Keratinocyte (primary cell): ENCODE measurements around the gene HAPLN1. TPM values are rescaled to one million over a fixed set of nuclear protein-coding genes. Genes with fewer than 3 reads are reported as not detected.

Experiments
- DNase-seq: peaks from one replicate; pipeline ENCODE4 v3.0.0-alpha.2; 2011; ENCODE audit warnings: low read depth, missing footprints, low spot score
- FAIRE-seq: peaks from 2 replicates; lab custom pipeline; 2011; peaks lifted over from hg19 to GRCh38; lab: Jason Lieb, UNC
- H2AFZ ChIP-seq: 2 replicates; pipeline ENCODE4 v1.6.0; 2012; ENCODE audit warnings: low read length, control low read depth, inconsistent platforms; ENCODE audit not compliant: control insufficient read depth
- H3K27ac ChIP-seq: 2 replicates; pipeline ENCODE4 v1.5.1; 2011; ENCODE audit warnings: low read length; ENCODE audit not compliant: control insufficient read depth, insufficient read depth
- H3K27me3 ChIP-seq: 3 replicates; pipeline ENCODE4 v1.6.0; 2011; ENCODE audit warnings: low read length; ENCODE audit not compliant: control insufficient read depth, insufficient read depth; ENCODE audit errors: extremely low read depth
- H3K36me3 ChIP-seq, 2 experiments: 2 replicates in 1 of 2; 3 replicates in 1 of 2; pipeline ENCODE4 v1.5.1; 2011; ENCODE audit warnings: low read length in 2 of 2, mild to moderate bottlenecking in 1 of 2; ENCODE audit not compliant: control insufficient read depth in 2 of 2, insufficient read depth in 2 of 2; ENCODE audit errors: extremely low read depth in 1 of 2
- H3K4me1 ChIP-seq: 3 replicates; pipeline ENCODE4 v1.5.1; 2011; ENCODE audit warnings: low read length; ENCODE audit not compliant: control insufficient read depth, insufficient read depth; ENCODE audit errors: extremely low read depth
- H3K4me2 ChIP-seq: 3 replicates; pipeline ENCODE4 v1.6.0; 2011; ENCODE audit warnings: low read depth, low read length; ENCODE audit not compliant: control insufficient read depth, insufficient read depth; ENCODE audit errors: extremely low read depth
- H3K4me3 ChIP-seq, 3 experiments: fragments of 200-600 bp in 1 of 3; sonication (generic) in 1 of 3; 2 replicates in 2 of 3; 3 replicates in 1 of 3; pipeline ENCODE4 v1.5.1; 2011 to 2016; ENCODE audit warnings: low read length in 3 of 3, mild to moderate bottlenecking in 3 of 3, control low read depth in 2 of 3, inconsistent platforms in 1 of 3, low read depth in 1 of 3, mixed read lengths in 1 of 3, mixed run types in 1 of 3, moderate library complexity in 1 of 3; ENCODE audit not compliant: control insufficient read depth in 2 of 3, insufficient read depth in 2 of 3; ENCODE audit errors: extremely low read depth in 1 of 3
- H3K79me2 ChIP-seq: 2 replicates; pipeline ENCODE4 v1.6.0; 2012; ENCODE audit warnings: low read length; ENCODE audit not compliant: control insufficient read depth, insufficient read depth
- H3K9ac ChIP-seq: 3 replicates; pipeline ENCODE4 v1.6.0; 2011; ENCODE audit warnings: low read length; ENCODE audit not compliant: control insufficient read depth, insufficient read depth; ENCODE audit errors: extremely low read depth
- H3K9me1 ChIP-seq: 3 replicates; pipeline ENCODE4 v1.6.0; 2011; ENCODE audit warnings: low read length; ENCODE audit not compliant: control insufficient read depth, insufficient read depth; ENCODE audit errors: extremely low read depth
- H3K9me3 ChIP-seq: 2 replicates; pipeline ENCODE4 v1.5.1; 2012; ENCODE audit warnings: low read depth, low read length; ENCODE audit not compliant: control insufficient read depth
- H4K20me1 ChIP-seq: 3 replicates; pipeline ENCODE4 v1.6.0; 2011; ENCODE audit warnings: low read length; ENCODE audit not compliant: control insufficient read depth, insufficient read depth; ENCODE audit errors: extremely low read depth
- CTCF ChIP-seq, 3 experiments: IDR thresholded peaks in 1 of 3; conservative IDR thresholded peaks in 1 of 3; optimal IDR thresholded peaks in 1 of 3; 2 replicates in 2 of 3; 3 replicates in 1 of 3; pipeline versions ENCODE3 to v1.5.1; 2011; ENCODE audit warnings: low read length in 3 of 3, mild to moderate bottlenecking in 3 of 3, moderate library complexity in 2 of 3, control low read depth in 1 of 3, inconsistent platforms in 1 of 3; ENCODE audit not compliant: insufficient read depth in 2 of 3; ENCODE audit errors: extremely low read depth in 1 of 3
- EZH2 ChIP-seq: IDR thresholded peaks from one replicate; pipeline ENCODE4 v1.6.1; 2012; ENCODE audit warnings: inconsistent platforms, mild to moderate bottlenecking, low read length, moderate library complexity
- dilution Hi-C: fragments of 300-500 bp; cut with MboI; formaldehyde crosslinking; loops from one replicate; pipeline ENCODE4 v1.7.0; 2020; ENCODE audit warnings: low sequenced_read_pairs; ENCODE audit not compliant: extremely low pct_ligation_motif_present
- polyA plus RNA-seq, 5 experiments: library from polyadenylated mRNA; depleted of rRNA in 3 of 5; stranded (reverse) in 3 of 5; stranded (forward) in 1 of 5; unstranded in 1 of 5; fragments of >200 nt; gene quantifications; 1 replicate in 1 of 5; 2 replicates in 3 of 5; 3 replicates in 1 of 5; pipeline versions ENCODE4 v1.2.1 to v1.2.3, GENCODE V29; 2011 to 2012; ENCODE audit warnings: missing spikeins in 2 of 5, low read depth in 1 of 5, low replicate concordance in 1 of 5

The HAPLN1 gene
- polyA plus RNA-seq, 1 donor (not counting 4 experiments of a cell fraction or from before 2014, with no cell fraction given), result not detected

GRCh38 chr5:83714810-83715209, 5.8 kb downstream of the HAPLN1 start:
- Histone ChIP-seq H3K4me1 (no peaks in the 10 kb centered on the region), H3K4me2 (no peak overlapping the region), H3K36me3 (no peaks in the 10 kb centered on the region), H3K27ac (no peak overlapping the region), H3K9ac (no peak overlapping the region), H4K20me1 (no peaks in the 10 kb centered on the region), H3K79me2 (no peaks in the 10 kb centered on the region), H3K9me1 (no peaks in the 10 kb centered on the region), H3K4me3 (no peak overlapping the region), H3K9me3 (no peaks in the 10 kb centered on the region), H2AFZ (no peak overlapping the region), H3K27me3 (peaks cover 6% of the 10 kb centered on the region)
- dilution Hi-C loops, result no loop called here
- FAIRE-seq, result no peak
- DNase-seq, result no peak
- no peak for TF ChIP-seq CTCF (optimal IDR thresholded peaks at IDR 0.05 in 1 of 3, IDR thresholded peaks at IDR 0.05 in 1 of 3, conservative IDR thresholded peaks at IDR 0.05 in 1 of 3; ENCODE audit: extremely low read depth in 1 of 3, insufficient read depth in 2 of 3, low read length in 3 of 3)
- no peak for TF ChIP-seq EZH2

- H3K9me3 ChIP-seq, result no peaks in the 10 kb centered on the region
- H4K20me1 ChIP-seq, result no peaks in the 10 kb centered on the region
- no peaks in the 10 kb centered on the region for H3K79me2 ChIP-seq
- peaks cover 6% of the 10 kb centered on the region for H3K27me3 ChIP-seq
- H3K36me3 ChIP-seq, result no peaks in the 10 kb centered on the region
- H3K9me1 ChIP-seq, result no peaks in the 10 kb centered on the region
- no peaks in the 10 kb centered on the region for H3K4me1 ChIP-seq
- DNase-seq (no peak), FAIRE-seq (peak; percentile 26)
- no peak overlapping the region for H2AFZ ChIP-seq
- TF ChIP-seq CTCF (optimal IDR thresholded peaks at IDR 0.05 in 1 of 3, IDR thresholded peaks at IDR 0.05 in 1 of 3, conservative IDR thresholded peaks at IDR 0.05 in 1 of 3; ENCODE audit: extremely low read depth in 1 of 3, insufficient read depth in 2 of 3, low read length in 3 of 3), result peak in 2 of 3 experiments; percentile 35 to 60
- no peak for TF ChIP-seq EZH2
- H3K4me3 ChIP-seq, result no peak overlapping the region
- H3K4me2 ChIP-seq, result no peak overlapping the region
- no peak overlapping the region for H3K27ac ChIP-seq
- no peak overlapping the region for H3K9ac ChIP-seq
- dilution Hi-C loops, result no loop called here
Measured at GRCh38 chr5:83711982-83712601, 8.6 kb downstream of the HAPLN1 start.
